Measurements from ENCODE around the gene PKM.

DNA sequence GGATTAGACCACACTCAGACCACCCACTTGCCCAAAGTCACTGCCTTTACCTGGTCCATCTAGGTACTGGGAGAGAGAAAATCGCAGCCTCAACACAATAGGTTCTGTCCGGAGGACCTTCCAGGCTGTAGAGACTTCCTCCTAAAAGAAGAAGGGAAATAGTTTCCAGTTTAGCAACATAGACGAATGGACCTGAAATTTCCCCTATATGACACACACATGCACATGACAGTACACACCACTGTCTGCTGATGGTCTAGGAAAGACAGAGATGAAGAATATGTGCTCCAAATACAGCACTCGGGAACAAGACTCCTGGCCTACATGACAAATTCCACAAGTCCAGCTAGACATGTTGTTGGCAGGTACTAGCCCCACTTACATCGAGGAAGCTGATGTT, 34.0 kb upstream of the PKM start:
- TF ChIP-seq, protein P1, sequence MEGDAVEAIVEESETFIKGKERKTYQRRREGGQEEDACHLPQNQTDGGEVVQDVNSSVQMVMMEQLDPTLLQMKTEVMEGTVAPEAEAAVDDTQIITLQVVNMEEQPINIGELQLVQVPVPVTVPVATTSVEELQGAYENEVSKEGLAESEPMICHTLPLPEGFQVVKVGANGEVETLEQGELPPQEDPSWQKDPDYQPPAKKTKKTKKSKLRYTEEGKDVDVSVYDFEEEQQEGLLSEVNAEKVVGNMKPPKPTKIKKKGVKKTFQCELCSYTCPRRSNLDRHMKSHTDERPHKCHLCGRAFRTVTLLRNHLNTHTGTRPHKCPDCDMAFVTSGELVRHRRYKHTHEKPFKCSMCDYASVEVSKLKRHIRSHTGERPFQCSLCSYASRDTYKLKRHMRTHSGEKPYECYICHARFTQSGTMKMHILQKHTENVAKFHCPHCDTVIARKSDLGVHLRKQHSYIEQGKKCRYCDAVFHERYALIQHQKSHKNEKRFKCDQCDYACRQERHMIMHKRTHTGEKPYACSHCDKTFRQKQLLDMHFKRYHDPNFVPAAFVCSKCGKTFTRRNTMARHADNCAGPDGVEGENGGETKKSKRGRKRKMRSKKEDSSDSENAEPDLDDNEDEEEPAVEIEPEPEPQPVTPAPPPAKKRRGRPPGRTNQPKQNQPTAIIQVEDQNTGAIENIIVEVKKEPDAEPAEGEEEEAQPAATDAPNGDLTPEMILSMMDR (IDR thresholded peaks at IDR 0.05): no peak
- TF ChIP-seq POLR2AphosphoS5 (IDR thresholded peaks at IDR 0.05) (no peak), POLR2A (IDR thresholded peaks at IDR 0.05) (no peak), EP300 (IDR thresholded peaks at IDR 0.05) (no peak)
